HCT116 (cell line): ENCODE results near the gene ERCC6.

Experiments used
- CEBPB ChIP-seq: IDR thresholded peaks from 2 replicates; pipeline ENCODE4 v1.6.1; 2012; ENCODE audit warnings: low read depth
- EGR1 ChIP-seq: IDR thresholded peaks from 2 replicates; pipeline ENCODE4 v1.6.1; 2012; ENCODE audit warnings: low read depth
- EZH2phosphoT487 ChIP-seq: fragments of 200-600 bp; IDR thresholded peaks from 2 replicates; pipeline ENCODE4 v1.6.1; 2018; ENCODE audit warnings: antibody characterized with exemption, borderline replicate concordance
- MAX ChIP-seq: IDR thresholded peaks from 2 replicates; pipeline ENCODE4 v1.6.1; 2012
- POLR2A ChIP-seq: IDR thresholded peaks from 2 replicates; pipeline ENCODE4 v1.7.0; 2011; ENCODE audit warnings: borderline replicate concordance; ENCODE audit not compliant: insufficient read depth, insufficient read length; ENCODE audit errors: extremely low read depth
- POLR2AphosphoS5 ChIP-seq: IDR thresholded peaks from 2 replicates; pipeline ENCODE4 v1.6.1; 2011; ENCODE audit warnings: mild to moderate bottlenecking, low read depth, low read length, moderate library complexity
- REST ChIP-seq: IDR thresholded peaks from 2 replicates; pipeline ENCODE4 v1.6.1; 2012; ENCODE audit warnings: low read depth
- SIN3A ChIP-seq: IDR thresholded peaks from 2 replicates; pipeline ENCODE4 v1.6.1; 2012; ENCODE audit warnings: low read depth
- SP1 ChIP-seq: IDR thresholded peaks from 2 replicates; pipeline ENCODE4 v1.6.1; 2012; ENCODE audit warnings: low read depth
- YY1 ChIP-seq: IDR thresholded peaks from 2 replicates; pipeline ENCODE4 v1.6.1; 2011; ENCODE audit warnings: low read length, low read depth, moderate library complexity, mild to moderate bottlenecking; ENCODE audit not compliant: insufficient replicate concordance; ENCODE audit errors: extremely low read depth
- ZBTB33 ChIP-seq: IDR thresholded peaks from 2 replicates; pipeline ENCODE4 v1.6.1; 2011; ENCODE audit warnings: mild to moderate bottlenecking, low read length, moderate library complexity; ENCODE audit not compliant: insufficient replicate concordance; ENCODE audit errors: extremely low read depth
- TF ChIP-seq, protein P1 (sequence below), 3 experiments: fragments of 200-600 bp in 1 of 3; sonication (generic) in 1 of 3; IDR thresholded peaks in 2 of 3; conservative IDR thresholded peaks in 1 of 3; 2 replicates each; pipeline ENCODE4 v1.5.1; 2012 to 2017; ENCODE audit warnings: low read depth in 2 of 3, low read length in 2 of 3, antibody characterized with exemption in 1 of 3, borderline replicate concordance in 1 of 3, control low read depth in 1 of 3, mild to moderate bottlenecking in 1 of 3, mixed read lengths in 1 of 3, mixed run types in 1 of 3, moderate library complexity in 1 of 3; ENCODE audit not compliant: insufficient read depth in 1 of 3
- TF ChIP-seq, protein P2 (sequence below): IDR thresholded peaks from 2 replicates; pipeline ENCODE4 v1.6.1; 2012

- TF ChIP-seq, protein P1, sequence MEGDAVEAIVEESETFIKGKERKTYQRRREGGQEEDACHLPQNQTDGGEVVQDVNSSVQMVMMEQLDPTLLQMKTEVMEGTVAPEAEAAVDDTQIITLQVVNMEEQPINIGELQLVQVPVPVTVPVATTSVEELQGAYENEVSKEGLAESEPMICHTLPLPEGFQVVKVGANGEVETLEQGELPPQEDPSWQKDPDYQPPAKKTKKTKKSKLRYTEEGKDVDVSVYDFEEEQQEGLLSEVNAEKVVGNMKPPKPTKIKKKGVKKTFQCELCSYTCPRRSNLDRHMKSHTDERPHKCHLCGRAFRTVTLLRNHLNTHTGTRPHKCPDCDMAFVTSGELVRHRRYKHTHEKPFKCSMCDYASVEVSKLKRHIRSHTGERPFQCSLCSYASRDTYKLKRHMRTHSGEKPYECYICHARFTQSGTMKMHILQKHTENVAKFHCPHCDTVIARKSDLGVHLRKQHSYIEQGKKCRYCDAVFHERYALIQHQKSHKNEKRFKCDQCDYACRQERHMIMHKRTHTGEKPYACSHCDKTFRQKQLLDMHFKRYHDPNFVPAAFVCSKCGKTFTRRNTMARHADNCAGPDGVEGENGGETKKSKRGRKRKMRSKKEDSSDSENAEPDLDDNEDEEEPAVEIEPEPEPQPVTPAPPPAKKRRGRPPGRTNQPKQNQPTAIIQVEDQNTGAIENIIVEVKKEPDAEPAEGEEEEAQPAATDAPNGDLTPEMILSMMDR (IDR thresholded peaks at IDR 0.05 in 2 of 3, conservative IDR thresholded peaks at IDR 0.05 in 1 of 3; ENCODE audit: borderline replicate concordance in 1 of 3, insufficient read depth in 1 of 3, low read depth in 2 of 3, low read length in 2 of 3): no peak
- no peak for TF ChIP-seq SIN3A
- no peak for TF ChIP-seq CEBPB
- TF ChIP-seq YY1: no peak
- TF ChIP-seq POLR2A: no peak
- no peak for TF ChIP-seq EGR1
- TF ChIP-seq EZH2phosphoT487: no peak
- TF ChIP-seq ZBTB33: no peak
- TF ChIP-seq POLR2AphosphoS5: no peak
- TF ChIP-seq, protein P2, sequence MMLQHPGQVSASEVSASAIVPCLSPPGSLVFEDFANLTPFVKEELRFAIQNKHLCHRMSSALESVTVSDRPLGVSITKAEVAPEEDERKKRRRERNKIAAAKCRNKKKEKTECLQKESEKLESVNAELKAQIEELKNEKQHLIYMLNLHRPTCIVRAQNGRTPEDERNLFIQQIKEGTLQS: no peak
- TF ChIP-seq MAX: no peak
- TF ChIP-seq REST: no peak
- TF ChIP-seq SP1: no peak
These were observed 49.1 kb upstream of the ERCC6 start for GRCh38 chr10:49587981-49588380.
